ENCODE data around the gene NCL. TPM values are rescaled to one million over a fixed set of nuclear protein-coding genes. Genes with fewer than 3 reads are reported as not detected.

The NCL gene
- total and polyA plus RNA-seq, 2 of the 13 experiments (the other 11 are each of a cell fraction or from before 2014, with no cell fraction given), result 105 to 779 TPM

- TF ChIP-seq ATF7-NPFF (CRISPR knock-in tag; IDR thresholded peaks at IDR 0.05; ENCODE audit: low read depth), result peak; percentile 86
- TF ChIP-seq KAT8 (CRISPR knock-in tag; IDR thresholded peaks at IDR 0.05), result peak; percentile 91
- TF ChIP-seq ZBTB10 (CRISPR knock-in tag; IDR thresholded peaks at IDR 0.05; ENCODE audit: borderline replicate concordance), result no peak
- TF ChIP-seq SP1 (IDR thresholded peaks at IDR 0.05), result no peak
- peak; percentile 65 for TF ChIP-seq SP1 (CRISPR knock-in tag; IDR thresholded peaks at IDR 0.05)
- 0 out of 2 replicates have a peak, but pooled peaks have one; percentile 44 for TF ChIP-seq REL (CRISPR knock-in tag; conservative IDR thresholded peaks at IDR 0.05)
- peak; percentile 99 for TF ChIP-seq ZNF572 (CRISPR knock-in tag; IDR thresholded peaks at IDR 0.05)
- peak; percentile 90; the same call in 1 of the 2 replicates for TF ChIP-seq ZSCAN12 (CRISPR knock-in tag; IDR thresholded peaks at IDR 0.05)
- TF ChIP-seq RAD51 (IDR thresholded peaks at IDR 0.05; ENCODE audit: borderline replicate concordance), result peak; percentile 83
- TF ChIP-seq ATF5 (CRISPR knock-in tag; IDR thresholded peaks at IDR 0.05; ENCODE audit: low read depth), result peak; percentile 25
- TF ChIP-seq GATAD2A (CRISPR knock-in tag; IDR thresholded peaks at IDR 0.05), result peak; percentile 51; the same call in 1 of the 2 replicates
- TF ChIP-seq ZNF646 (CRISPR knock-in tag; IDR thresholded peaks at IDR 0.05), result no peak
- TF ChIP-seq MTERF4 (CRISPR knock-in tag; IDR thresholded peaks at IDR 0.05), result peak; percentile 84
- peak; percentile 65; the same call in 1 of the 2 replicates for TF ChIP-seq HDAC6 (IDR thresholded peaks at IDR 0.05; ENCODE audit: low read depth, low read length)
Measured at GRCh38 chr2:231463698-231464575, at the start of gene NCL (continued).

All from HepG2 (cell line).